LoVo (cell line): ENCODE results near the gene POU4F3.
A peak's percentile ranks its signal among the peaks of the same experiment; 100 is the strongest.
"Not testable (repeated sequence)": the region's sequence is repeated elsewhere in the genome, so short reads cannot be mapped to it uniquely, and the experiment has no call there.

Experiments used
- DNase-seq: peaks from one replicate; pipeline ENCODE4 v3.0.0-alpha.2; 2016; ENCODE audit warnings: low spot score

Gene POU4F3

GRCh38 chr5:146338774-146339714, at the start of gene POU4F3:
TSS of gene POU4F3 (plus strand) at chr5:146338839. CDS start at chr5:146339113, 274 bp downstream.
- DNase-seq: no peak

- no peak for DNase-seq
These were observed 48.3 kb upstream of the POU4F3 start for GRCh38 chr5:146290318-146290717.

GRCh38 chr5:146291421-146292074, 47.1 kb upstream of the POU4F3 start:
- DNase-seq: peak; percentile 56

- no peak for DNase-seq
These were observed 42.4 kb upstream of the POU4F3 start for GRCh38 chr5:146296245-146296644.

- not testable (repeated sequence) for DNase-seq
These were observed 39.7 kb upstream of the POU4F3 start for GRCh38 chr5:146298920-146299319.

GRCh38 chr5:146301626-146302025, 37.0 kb upstream of the POU4F3 start:
- DNase-seq: no peak

- no peak for DNase-seq
These were observed 36.2 kb upstream of the POU4F3 start for GRCh38 chr5:146302406-146302805.

GRCh38 chr5:146306838-146307237, 31.8 kb upstream of the POU4F3 start:
- no peak for DNase-seq

- DNase-seq: no peak
These were observed 30.8 kb upstream of the POU4F3 start for GRCh38 chr5:146307796-146308195.

- DNase-seq: no peak
These were observed 28.1 kb upstream of the POU4F3 start for GRCh38 chr5:146310540-146310939.

GRCh38 chr5:146311278-146311677, 27.4 kb upstream of the POU4F3 start:
- no peak for DNase-seq

- DNase-seq: no peak
These were observed 25.6 kb upstream of the POU4F3 start for GRCh38 chr5:146313027-146313426.

GRCh38 chr5:146321571-146321970, 17.1 kb upstream of the POU4F3 start:
- no peak for DNase-seq

- no peak for DNase-seq
These were observed 11.3 kb upstream of the POU4F3 start for GRCh38 chr5:146327257-146327870.

GRCh38 chr5:146327989-146328388, 10.7 kb upstream of the POU4F3 start:
- no peak for DNase-seq

GRCh38 chr5:146329697-146330096, 8.9 kb upstream of the POU4F3 start:
- DNase-seq: no peak

GRCh38 chr5:146331423-146331822, 7.2 kb upstream of the POU4F3 start:
- DNase-seq: no peak

GRCh38 chr5:146334074-146334533, 4.5 kb upstream of the POU4F3 start:
- DNase-seq: no peak

GRCh38 chr5:146336197-146336596, 2.4 kb upstream of the POU4F3 start:
- no peak for DNase-seq

GRCh38 chr5:146337264-146337904, 1.3 kb upstream of the POU4F3 start:
- no peak for DNase-seq

GRCh38 chr5:146337928-146338327, 711 bp upstream of the POU4F3 start:
- DNase-seq: no peak

- no peak for DNase-seq
These were observed 1.1 kb downstream of the POU4F3 start for GRCh38 chr5:146339715-146340259.
